ENCODE results near the gene CNTNAP3B.
A peak's percentile ranks its signal among the peaks of the same experiment; 100 is the strongest.
"Not testable (repeated sequence)": the region's sequence is repeated elsewhere in the genome, so short reads cannot be mapped to it uniquely, and the experiment has no call there.

The CNTNAP3B gene

GRCh38 chr9:42129073-42129729 lies at the start of gene CNTNAP3B:
Gene CNTNAP3B, minus strand, starts transcription at chr9:42129426. Its CDS starts 332 bp downstream, at chr9:42129094.
- not testable (repeated sequence) for DNase-seq

- DNase-seq = peak; percentile 1
Observed at GRCh38 chr9:42160299-42160698, 31.1 kb upstream of the CNTNAP3B start.

- not testable (repeated sequence) for DNase-seq
Observed at GRCh38 chr9:42127056-42127841, 2.0 kb downstream of the CNTNAP3B start.

GRCh38 chr9:42121007-42121406 lies 8.2 kb downstream of the CNTNAP3B start:
- not testable (repeated sequence) for DNase-seq

- not testable (repeated sequence) for DNase-seq
Observed at GRCh38 chr9:42095929-42096328, 33.3 kb downstream of the CNTNAP3B start.

GRCh38 chr9:42084559-42084952 lies 44.7 kb downstream of the CNTNAP3B start:
- not testable (repeated sequence) for DNase-seq

GRCh38 chr9:42083877-42084558 lies 45.2 kb downstream of the CNTNAP3B start:
- not testable (repeated sequence) for DNase-seq

GRCh38 chr9:42080376-42080775 lies 48.9 kb downstream of the CNTNAP3B start:
- not testable (repeated sequence) for DNase-seq

- not testable (repeated sequence) for DNase-seq
Observed at GRCh38 chr9:42074868-42075267, 54.4 kb downstream of the CNTNAP3B start.

- DNase-seq = not testable (repeated sequence)
Observed at GRCh38 chr9:42071026-42071425, 58.2 kb downstream of the CNTNAP3B start.

- DNase-seq = not testable (repeated sequence)
Observed at GRCh38 chr9:42070035-42070799, 59.0 kb downstream of the CNTNAP3B start.

GRCh38 chr9:42053874-42054273 lies 75.4 kb downstream of the CNTNAP3B start:
- DNase-seq = not testable (repeated sequence)

GRCh38 chr9:42050701-42051100 lies 78.5 kb downstream of the CNTNAP3B start:
- not testable (repeated sequence) for DNase-seq

- not testable (repeated sequence) for DNase-seq
Observed at GRCh38 chr9:42044422-42045010, 84.7 kb downstream of the CNTNAP3B start.

GRCh38 chr9:42033541-42033940 lies 95.7 kb downstream of the CNTNAP3B start:
- DNase-seq = not testable (repeated sequence)

GRCh38 chr9:42020639-42021038 lies 108.6 kb downstream of the CNTNAP3B start:
- DNase-seq = not testable (repeated sequence)

- DNase-seq = peak; percentile 32
Observed at GRCh38 chr9:42018220-42018922, 110.9 kb downstream of the CNTNAP3B start.

GRCh38 chr9:42014317-42014716 lies 114.9 kb downstream of the CNTNAP3B start:
- not testable (repeated sequence) for DNase-seq

GRCh38 chr9:41991607-41992006 lies 137.6 kb downstream of the CNTNAP3B start:
- DNase-seq = not testable (repeated sequence)

GRCh38 chr9:41980271-41980670 lies 149.0 kb downstream of the CNTNAP3B start:
- not testable (repeated sequence) for DNase-seq

GRCh38 chr9:41977965-41978600 lies 151.1 kb downstream of the CNTNAP3B start:
- not testable (repeated sequence) for DNase-seq
